ENCODE results near the gene ERF.

The ERF gene

GRCh38 chr19:42288387-42288786 is 33.5 kb upstream of the ERF start:
- no peak for DNase-seq (ENCODE audit: low read depth)

GRCh38 chr19:42287827-42288107 is 32.8 kb upstream of the ERF start:
- DNase-seq (ENCODE audit: low read depth): no peak
- no peak overlapping the region for H3K4me3 ChIP-seq (ENCODE audit: low read depth, low read length)

More at GRCh38 chr19:42288387-42288786, 33.5 kb upstream of the ERF start:
- H3K4me3 ChIP-seq (ENCODE audit: low read depth, low read length): no peak overlapping the region

GRCh38 chr19:42287017-42287826 is 32.3 kb upstream of the ERF start:
- no peak for DNase-seq (ENCODE audit: low read depth)
- H3K4me3 ChIP-seq (ENCODE audit: low read depth, low read length): no peak overlapping the region

- no peak for DNase-seq (ENCODE audit: low read depth)
Measured at GRCh38 chr19:42286349-42287016, 31.6 kb upstream of the ERF start.

GRCh38 chr19:42285988-42286348 is 31.0 kb upstream of the ERF start:
- no peak for DNase-seq (ENCODE audit: low read depth)
- H3K4me3 ChIP-seq (ENCODE audit: low read depth, low read length): peak overlapping the region; percentile 81

More at GRCh38 chr19:42286349-42287016, 31.6 kb upstream of the ERF start:
- peak overlapping the region; percentile 81 for H3K4me3 ChIP-seq (ENCODE audit: low read depth, low read length)

GRCh38 chr19:42285541-42285941 is 30.6 kb upstream of the ERF start:
- DNase-seq (ENCODE audit: low read depth): no peak
- H3K4me3 ChIP-seq (ENCODE audit: low read depth, low read length): peak overlapping the region; percentile 81

GRCh38 chr19:42284591-42285341 is 29.8 kb upstream of the ERF start:
- DNase-seq (ENCODE audit: low read depth): no peak
- peak overlapping the region; percentile 81 for H3K4me3 ChIP-seq (ENCODE audit: low read depth, low read length)

- no peak for DNase-seq (ENCODE audit: low read depth)
- peak overlapping the region; percentile 30 for H3K4me3 ChIP-seq (ENCODE audit: low read depth, low read length)
Measured at GRCh38 chr19:42284066-42284501, 29.2 kb upstream of the ERF start.

GRCh38 chr19:42283188-42284065 is 28.5 kb upstream of the ERF start:
- DNase-seq (ENCODE audit: low read depth): peak; percentile 78
- peak overlapping the region; percentile 45 for H3K4me3 ChIP-seq (ENCODE audit: low read depth, low read length)

- H3K4me3 ChIP-seq (ENCODE audit: low read depth, low read length): peak overlapping the region; percentile 45
- no peak for DNase-seq (ENCODE audit: low read depth)
Measured at GRCh38 chr19:42282819-42283187, 27.9 kb upstream of the ERF start.

GRCh38 chr19:42281827-42282762 is 27.2 kb upstream of the ERF start:
- peak overlapping the region; percentile 59 for H3K4me3 ChIP-seq (ENCODE audit: low read depth, low read length)
- no peak for DNase-seq (ENCODE audit: low read depth)

GRCh38 chr19:42281146-42281826 is 26.4 kb upstream of the ERF start:
- DNase-seq (ENCODE audit: low read depth): no peak
- peak overlapping the region; percentile 59 for H3K4me3 ChIP-seq (ENCODE audit: low read depth, low read length)

GRCh38 chr19:42280815-42281145 is 25.9 kb upstream of the ERF start:
- DNase-seq (ENCODE audit: low read depth): no peak
- H3K4me3 ChIP-seq (ENCODE audit: low read depth, low read length): peak overlapping the region; percentile 59

- peak overlapping the region; percentile 59 for H3K4me3 ChIP-seq (ENCODE audit: low read depth, low read length)
- peak; percentile 73 for DNase-seq (ENCODE audit: low read depth)
Measured at GRCh38 chr19:42279902-42280814, 25.2 kb upstream of the ERF start.

GRCh38 chr19:42279155-42279901 is 24.4 kb upstream of the ERF start:
- DNase-seq (ENCODE audit: low read depth): no peak

GRCh38 chr19:42278452-42279154 is 23.7 kb upstream of the ERF start:
- no peak for DNase-seq (ENCODE audit: low read depth)
- no peak overlapping the region for H3K4me3 ChIP-seq (ENCODE audit: low read depth, low read length)

More at GRCh38 chr19:42279155-42279901, 24.4 kb upstream of the ERF start:
- peak overlapping the region; percentile 59 for H3K4me3 ChIP-seq (ENCODE audit: low read depth, low read length)

Data from skeletal muscle cell (primary cell).